Liver (tissue), 9 donors: ENCODE data around the gene ZMAT5. TPM values are rescaled to one million over a fixed set of nuclear protein-coding genes. Genes with fewer than 3 reads are reported as not detected.
A peak's percentile ranks its signal among the peaks of the same experiment; 100 is the strongest.

Source experiments
- DNase-seq: peaks from one replicate; pipeline ENCODE4 v3.0.0-alpha.2; 2017; ENCODE audit warnings: low spot score
- H3K27ac ChIP-seq, 2 donors: one replicate each; pipeline ENCODE4 v1.7.0; 2013; ENCODE audit warnings: inconsistent platforms in 2 of 2, low read length in 2 of 2, control low read depth in 1 of 2, low read depth in 1 of 2, mild to moderate bottlenecking in 1 of 2
- H3K27me3 ChIP-seq, 4 donors: one replicate each; pipeline versions ENCODE4 v1.6.1 to v1.7.0; 2013; ENCODE audit warnings: low read length in 3 of 4, inconsistent platforms in 1 of 4, mild to moderate bottlenecking in 1 of 4, moderate library complexity in 1 of 4; ENCODE audit not compliant: control insufficient read depth in 4 of 4, insufficient read depth in 4 of 4
- H3K36me3 ChIP-seq, 4 donors: one replicate each; pipeline versions ENCODE4 v1.6.1 to v1.7.0; 2013; ENCODE audit warnings: low read length in 3 of 4, mild to moderate bottlenecking in 3 of 4, low read depth in 1 of 4, moderate library complexity in 1 of 4; ENCODE audit not compliant: control insufficient read depth in 4 of 4, insufficient read depth in 3 of 4
- H3K4me1 ChIP-seq, 4 donors: one replicate each; pipeline versions ENCODE4 v1.6.1 to v1.7.0; 2013; ENCODE audit warnings: low read length in 3 of 4, mild to moderate bottlenecking in 3 of 4, moderate library complexity in 1 of 4; ENCODE audit not compliant: control insufficient read depth in 4 of 4, insufficient read depth in 4 of 4
- H3K4me3 ChIP-seq, 3 donors: one replicate each; pipeline versions ENCODE4 v1.6.1 to v1.7.0; 2013; ENCODE audit warnings: low read length in 3 of 3, control low read depth in 1 of 3, low read depth in 1 of 3, mild to moderate bottlenecking in 1 of 3
- H3K9ac ChIP-seq, 2 donors: one replicate each; pipeline ENCODE4 v1.7.0; 2013; ENCODE audit warnings: low read length in 2 of 2, mild to moderate bottlenecking in 2 of 2, moderate library complexity in 2 of 2, control low read depth in 1 of 2, low read depth in 1 of 2
- H3K9me3 ChIP-seq, 4 donors: one replicate each; pipeline versions ENCODE4 v1.6.1 to v1.7.0; 2013; ENCODE audit warnings: low read length in 3 of 4; ENCODE audit not compliant: control insufficient read depth in 4 of 4
- ATF3 ChIP-seq: IDR thresholded peaks from 2 replicates; pipeline ENCODE4 v1.6.1; 2016; ENCODE audit warnings: antibody characterized with exemption
- CTCF ChIP-seq: fragments of 150-350 bp; IDR thresholded peaks from 2 replicates; pipeline ENCODE4 v1.5.1; 2017; ENCODE audit warnings: improper control_type of control experiment, low read depth, low read length; ENCODE audit not compliant: missing input control
- EGR1 ChIP-seq, 2 donors: IDR thresholded peaks; 2 replicates each; pipeline ENCODE4 v1.6.1; 2016 to 2018; ENCODE audit warnings: antibody characterized with exemption in 2 of 2, low read depth in 2 of 2
- FOXA2 ChIP-seq: IDR thresholded peaks from 2 replicates; pipeline ENCODE4 v1.6.1; 2016; ENCODE audit warnings: antibody characterized with exemption
- GABPA ChIP-seq, 2 donors: IDR thresholded peaks in 1 of 2; conservative IDR thresholded peaks in 1 of 2; 2 replicates each; pipeline ENCODE4 v1.6.1; 2016; ENCODE audit warnings: antibody characterized with exemption in 2 of 2, mild to moderate bottlenecking in 1 of 2, moderate library complexity in 1 of 2
- HNF4A ChIP-seq, 2 donors: conservative IDR thresholded peaks; 2 replicates each; pipeline ENCODE4 v1.6.1; 2016; ENCODE audit warnings: antibody characterized with exemption in 2 of 2, mild to moderate bottlenecking in 2 of 2
- HNF4G ChIP-seq: IDR thresholded peaks from 2 replicates; pipeline ENCODE4 v1.6.1; 2016; ENCODE audit warnings: antibody characterized with exemption
- JUND ChIP-seq, 2 donors: IDR thresholded peaks; 2 replicates each; pipeline ENCODE4 v1.6.1; 2016; ENCODE audit warnings: antibody characterized with exemption in 2 of 2
- MAX ChIP-seq: IDR thresholded peaks from 2 replicates; pipeline ENCODE4 v1.6.1; 2016; ENCODE audit warnings: antibody characterized with exemption
- NR2F2 ChIP-seq: IDR thresholded peaks from 2 replicates; pipeline ENCODE4 v1.6.1; 2016; ENCODE audit warnings: antibody characterized with exemption
- RAD21 ChIP-seq, 2 donors: IDR thresholded peaks; 2 replicates each; pipeline ENCODE4 v1.6.1; 2016; ENCODE audit warnings: antibody characterized with exemption in 2 of 2, mild to moderate bottlenecking in 2 of 2
- REST ChIP-seq: IDR thresholded peaks from 2 replicates; pipeline ENCODE4 v1.6.1; 2016; ENCODE audit warnings: antibody characterized with exemption, mild to moderate bottlenecking
- SP1 ChIP-seq: IDR thresholded peaks from 2 replicates; pipeline ENCODE4 v1.6.1; 2018; ENCODE audit warnings: antibody characterized with exemption, mild to moderate bottlenecking
- TAF1 ChIP-seq: conservative IDR thresholded peaks from 2 replicates; pipeline ENCODE4 v1.6.1; 2016; ENCODE audit warnings: antibody characterized with exemption, mild to moderate bottlenecking
- YY1 ChIP-seq: IDR thresholded peaks from 2 replicates; pipeline ENCODE4 v1.6.1; 2016; ENCODE audit warnings: antibody characterized with exemption, mild to moderate bottlenecking
- ZBTB33 ChIP-seq: IDR thresholded peaks from 2 replicates; pipeline ENCODE4 v1.6.1; 2016; ENCODE audit warnings: antibody characterized with exemption
- WGBS: extraction: QIAGEN DNeasy Blood & Tissue Kit; methylation state at CpG from one replicate; pipeline ENCODE4 v1.1.7; 2013; 5-methylcytosine and 5-hydroxymethylcytosine counted together
- polyA plus RNA-seq, 2 donors: library from polyadenylated mRNA; stranded (reverse) in 1 of 2; unstranded in 1 of 2; fragments of 200-250 nt in 1 of 2; fragments of >200 nt in 1 of 2; fragmentation: Nextera tagmentation in 1 of 2; extraction: Ambion mirVana in 1 of 2; gene quantifications; one replicate each; pipeline versions ENCODE4 v1.2.1 to v1.2.3, GENCODE V29; 2013 to 2015
- total RNA-seq, 2 donors: library from RNA; depleted of rRNA; stranded (reverse); fragments of >200 nt; gene quantifications; one replicate each; pipeline ENCODE4 v1.2.3, GENCODE V29; 2014
- donor health status: healthy.
- donor health status: healthy.
- donor health status: healthy.
- donor health status: healthy.
- donor health status: healthy.

The ZMAT5 gene
- total and polyA plus RNA-seq, 4 donors: 9.2 to 18.8 (median 13.5) TPM

- no peaks in the 10 kb centered on the region for H3K27me3 ChIP-seq
- TF ChIP-seq HNF4A (conservative IDR thresholded peaks at IDR 0.05) (peak in 1 of 2 donors; percentile 7), EGR1 (IDR thresholded peaks at IDR 0.05; ENCODE audit: low read depth in 2 of 2) (no peak)
- no peak overlapping the region for H3K27ac ChIP-seq
Measured at GRCh38 chr22:29810216-29810615, 43.4 kb upstream of the ZMAT5 start.

GRCh38 chr22:29806196-29806595 is 39.4 kb upstream of the ZMAT5 start:
- Histone ChIP-seq H3K9ac (no peak overlapping the region), H3K27ac (no peak overlapping the region), H3K27me3 (no peaks in the 10 kb centered on the region), H3K4me3 (no peak overlapping the region), H3K9me3 (no peaks in the 10 kb centered on the region), H3K36me3 (peaks cover 21 to 59% (median 47%) of the 10 kb centered on the region in 4 donors), H3K4me1 (peaks cover 4 to 14% (median 11%) of the 10 kb centered on the region in 4 donors)
- WGBS: 96% methylated on average over 6 of the region's 6 CpGs
- TF ChIP-seq NR2F2 (no peak), TAF1 (no peak), ATF3 (no peak), YY1 (no peak), JUND (IDR thresholded peaks at IDR 0.05) (no peak), RAD21 (IDR thresholded peaks at IDR 0.05) (no peak), REST (no peak), HNF4G (no peak), SP1 (no peak), EGR1 (IDR thresholded peaks at IDR 0.05; ENCODE audit: low read depth in 2 of 2) (no peak)
- DNase-seq: no peak

More at GRCh38 chr22:29810216-29810615, 43.4 kb upstream of the ZMAT5 start:
- no peak for DNase-seq
- Histone ChIP-seq H3K36me3 (peaks cover 13 to 43% (median 36%) of the 10 kb centered on the region in 4 donors), H3K9me3 (no peaks in the 10 kb centered on the region), H3K4me1 (peaks cover 9 to 53% (median 49%) of the 10 kb centered on the region in 4 donors), H3K4me3 (no peak overlapping the region), H3K9ac (no peak overlapping the region)
- 81% methylated on average over 2 of the region's 2 CpGs for WGBS

GRCh38 chr22:29804985-29805384 is 38.2 kb upstream of the ZMAT5 start:
- H3K4me1 ChIP-seq: peaks cover 0 to 6% (median 1%) of the 10 kb centered on the region in 4 donors
- peaks cover 21 to 64% (median 51%) of the 10 kb centered on the region in 4 donors for H3K36me3 ChIP-seq
- DNase-seq: no peak
- WGBS: 92% methylated on average over 2 of the region's 2 CpGs
- no peak overlapping the region for H3K27ac ChIP-seq
- TF ChIP-seq FOXA2: no peak
- TF ChIP-seq HNF4G: no peak
- TF ChIP-seq RAD21 (IDR thresholded peaks at IDR 0.05): no peak
- TF ChIP-seq REST: no peak
- TF ChIP-seq MAX: no peak
- no peak for TF ChIP-seq GABPA (IDR thresholded peaks at IDR 0.05 in 1 of 2, conservative IDR thresholded peaks at IDR 0.05 in 1 of 2)
- TF ChIP-seq YY1: no peak
- no peak for TF ChIP-seq ATF3
- TF ChIP-seq CTCF: no peak
- no peak for TF ChIP-seq ZBTB33
- no peaks in the 10 kb centered on the region for H3K9me3 ChIP-seq
- H3K4me3 ChIP-seq: no peak overlapping the region
- no peak overlapping the region for H3K9ac ChIP-seq
- H3K27me3 ChIP-seq: no peaks in the 10 kb centered on the region
